GM20000 (cell line): ENCODE measurements around the gene VGLL4.
A peak's percentile ranks its signal among the peaks of the same experiment; 100 is the strongest.

Experiments
- DNase-seq: peaks from one replicate; pipeline ENCODE4 v3.0.0; 2012; ENCODE audit warnings: low spot score
- TF ChIP-seq, protein P1 (sequence below): IDR thresholded peaks from 2 replicates; pipeline ENCODE4 v1.5.1; 2012; ENCODE audit warnings: mild to moderate bottlenecking, control low read depth; ENCODE audit errors: extremely low read depth, missing control alignments

The VGLL4 gene

GRCh38 chr3:11626084-11626463 lies 17.6 kb downstream of the VGLL4 start:
- DNase-seq = peak; percentile 52
- TF ChIP-seq, protein P1, sequence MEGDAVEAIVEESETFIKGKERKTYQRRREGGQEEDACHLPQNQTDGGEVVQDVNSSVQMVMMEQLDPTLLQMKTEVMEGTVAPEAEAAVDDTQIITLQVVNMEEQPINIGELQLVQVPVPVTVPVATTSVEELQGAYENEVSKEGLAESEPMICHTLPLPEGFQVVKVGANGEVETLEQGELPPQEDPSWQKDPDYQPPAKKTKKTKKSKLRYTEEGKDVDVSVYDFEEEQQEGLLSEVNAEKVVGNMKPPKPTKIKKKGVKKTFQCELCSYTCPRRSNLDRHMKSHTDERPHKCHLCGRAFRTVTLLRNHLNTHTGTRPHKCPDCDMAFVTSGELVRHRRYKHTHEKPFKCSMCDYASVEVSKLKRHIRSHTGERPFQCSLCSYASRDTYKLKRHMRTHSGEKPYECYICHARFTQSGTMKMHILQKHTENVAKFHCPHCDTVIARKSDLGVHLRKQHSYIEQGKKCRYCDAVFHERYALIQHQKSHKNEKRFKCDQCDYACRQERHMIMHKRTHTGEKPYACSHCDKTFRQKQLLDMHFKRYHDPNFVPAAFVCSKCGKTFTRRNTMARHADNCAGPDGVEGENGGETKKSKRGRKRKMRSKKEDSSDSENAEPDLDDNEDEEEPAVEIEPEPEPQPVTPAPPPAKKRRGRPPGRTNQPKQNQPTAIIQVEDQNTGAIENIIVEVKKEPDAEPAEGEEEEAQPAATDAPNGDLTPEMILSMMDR = no peak

- TF ChIP-seq, protein P1 = no peak
- DNase-seq = no peak
Measured at GRCh38 chr3:11625376-11626083, 18.2 kb downstream of the VGLL4 start.

- DNase-seq = no peak
Measured at GRCh38 chr3:11624704-11625375, 18.9 kb downstream of the VGLL4 start.

DNA sequence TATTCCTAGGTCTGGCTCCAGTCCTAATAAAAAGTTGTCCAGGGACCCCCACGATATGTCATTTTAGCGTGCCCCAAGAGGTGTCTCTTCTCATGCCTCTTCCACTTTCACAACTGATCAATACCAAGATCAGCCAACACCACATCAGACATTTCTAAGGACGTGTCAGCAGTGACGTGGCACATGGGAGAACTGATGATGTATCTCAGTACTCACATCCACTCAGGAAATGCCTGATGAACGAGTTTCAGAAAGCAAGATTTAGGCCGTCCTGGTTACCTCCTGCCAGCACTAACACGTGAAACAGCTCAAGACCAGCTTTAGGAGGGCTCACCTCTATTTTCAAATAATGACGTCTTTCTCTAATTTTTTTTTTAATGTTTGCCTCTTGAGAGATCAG lies 19.6 kb downstream of the VGLL4 start:
- peak; percentile 31 for DNase-seq
- TF ChIP-seq, protein P1 = no peak

More at GRCh38 chr3:11624704-11625375, 18.9 kb downstream of the VGLL4 start:
- TF ChIP-seq, protein P1 = no peak

GRCh38 chr3:11622586-11623550 lies 20.8 kb downstream of the VGLL4 start:
- DNase-seq = no peak
- TF ChIP-seq, protein P1 = no peak

DNA sequence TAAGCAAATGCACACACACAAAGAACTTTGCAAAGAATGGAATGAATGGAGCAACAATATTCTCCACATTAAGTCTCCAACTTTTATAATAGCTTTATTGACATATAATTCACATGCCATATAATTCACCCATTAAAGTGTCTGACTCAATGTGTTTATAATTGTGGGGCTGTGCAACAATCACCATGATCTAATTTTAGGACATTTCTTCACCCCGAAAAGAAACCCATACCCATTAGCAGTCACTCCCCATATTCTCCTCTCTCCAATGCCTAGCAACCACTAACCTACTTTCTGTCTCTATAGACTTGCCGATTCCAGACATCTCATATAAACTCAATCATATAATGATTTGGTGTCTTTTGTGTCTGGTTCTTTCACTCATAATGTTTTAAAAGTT lies 22.6 kb downstream of the VGLL4 start:
- TF ChIP-seq, protein P1 = no peak
- DNase-seq = no peak
